DMS79 (cell line): Measurements from ENCODE around the gene BMPR1A.
"Not testable (repeated sequence)": the region's sequence is repeated elsewhere in the genome, so short reads cannot be mapped to it uniquely, and the experiment has no call there.

Experiments
- DNase-seq: peaks from one replicate; lab custom pipeline; 2025; lab: John Stamatoyannopoulos, UW

The BMPR1A gene

DNA sequence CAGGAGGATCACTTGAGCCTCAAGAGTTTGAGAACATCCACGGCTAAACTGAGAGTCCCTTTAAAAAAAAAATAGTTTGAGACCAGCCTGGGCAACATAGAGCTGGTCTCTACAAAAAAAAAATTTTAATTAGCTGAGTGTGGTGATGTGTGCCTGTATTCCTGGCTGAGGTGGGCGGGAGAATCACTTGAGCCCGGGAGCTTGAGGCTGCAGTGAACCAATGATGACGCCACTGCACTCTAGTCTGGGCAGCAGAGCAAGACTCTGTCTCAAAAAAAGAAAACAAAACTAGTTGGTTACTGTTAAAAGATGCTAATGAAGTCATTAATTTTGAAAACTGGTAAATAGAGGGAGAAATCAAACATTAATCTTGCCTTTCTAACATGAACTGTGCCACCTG lies 124.6 kb downstream of the BMPR1A start:
- no peak for DNase-seq

DNA sequence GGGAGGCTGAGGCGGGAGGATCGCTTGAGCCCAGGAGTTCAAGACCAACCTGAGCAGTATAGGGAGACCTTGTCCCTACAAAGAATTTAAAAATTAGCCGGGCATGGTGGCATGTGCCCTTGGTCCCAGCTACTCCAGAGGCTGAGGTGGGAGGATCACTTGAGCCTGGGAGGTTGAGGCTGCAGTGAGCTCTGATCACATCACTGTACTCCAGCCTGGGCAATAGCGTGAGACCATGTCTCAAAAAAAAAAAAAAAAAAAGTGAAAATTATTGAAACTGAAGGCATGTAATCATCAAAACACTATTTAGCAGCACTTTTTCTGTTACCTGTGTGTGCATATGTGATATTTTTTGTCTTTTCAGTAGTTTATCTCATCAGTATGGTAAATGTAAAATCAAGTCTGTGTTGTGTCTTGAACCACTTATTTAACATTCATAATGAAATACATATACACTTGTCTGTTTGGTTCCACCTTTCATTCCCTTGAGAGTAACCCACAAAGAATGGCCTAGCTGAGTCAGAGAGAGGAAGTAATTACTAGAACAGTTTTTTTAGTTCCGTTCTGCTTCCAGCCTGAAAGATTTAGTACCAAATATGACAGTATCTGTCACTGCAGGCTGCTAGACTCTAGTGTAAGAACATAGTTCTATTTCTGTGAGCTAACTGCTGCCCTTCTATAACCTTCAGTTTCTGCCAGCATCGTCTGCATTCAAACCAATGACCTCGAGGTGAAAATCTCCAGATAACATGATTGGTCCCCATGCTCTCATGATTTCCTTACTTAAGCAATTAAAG lies 132.4 kb downstream of the BMPR1A start:
- DNase-seq: no peak

DNA sequence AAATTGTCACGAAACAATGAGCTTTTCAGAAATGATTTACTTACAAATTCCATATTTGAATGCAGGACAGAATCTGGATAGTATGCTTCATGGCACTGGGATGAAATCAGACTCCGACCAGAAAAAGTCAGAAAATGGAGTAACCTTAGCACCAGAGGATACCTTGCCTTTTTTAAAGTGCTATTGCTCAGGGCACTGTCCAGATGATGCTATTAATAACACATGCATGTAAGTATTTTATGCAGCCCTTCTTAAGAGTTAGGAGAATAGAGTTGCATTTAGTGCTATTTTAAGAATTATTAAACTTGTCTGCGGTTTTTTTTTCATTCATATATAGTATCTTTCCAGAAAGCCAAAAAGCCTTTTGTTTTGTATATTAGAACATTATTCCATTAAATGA lies 133.6 kb downstream of the BMPR1A start:
- DNase-seq: no peak

DNA sequence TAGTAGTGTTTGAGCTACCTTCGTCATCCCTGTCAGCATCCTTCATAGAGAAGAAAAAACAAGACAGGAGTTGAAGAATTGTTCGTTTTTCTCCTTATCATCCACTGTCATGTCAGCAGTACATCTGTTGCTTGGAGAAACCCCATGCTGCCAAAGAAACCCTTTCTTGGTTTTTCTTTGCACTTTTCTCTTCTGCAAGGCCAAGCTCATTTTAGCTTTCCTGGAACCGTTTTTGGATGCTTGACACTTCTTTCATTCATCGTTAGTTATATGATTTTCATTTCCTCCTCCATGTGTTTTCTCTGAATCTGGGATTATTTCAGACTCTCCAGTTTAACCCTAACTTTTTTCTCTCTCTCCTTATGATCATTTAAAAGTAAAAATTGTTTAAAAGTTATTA lies 142.1 kb downstream of the BMPR1A start:
- no peak for DNase-seq

DNA sequence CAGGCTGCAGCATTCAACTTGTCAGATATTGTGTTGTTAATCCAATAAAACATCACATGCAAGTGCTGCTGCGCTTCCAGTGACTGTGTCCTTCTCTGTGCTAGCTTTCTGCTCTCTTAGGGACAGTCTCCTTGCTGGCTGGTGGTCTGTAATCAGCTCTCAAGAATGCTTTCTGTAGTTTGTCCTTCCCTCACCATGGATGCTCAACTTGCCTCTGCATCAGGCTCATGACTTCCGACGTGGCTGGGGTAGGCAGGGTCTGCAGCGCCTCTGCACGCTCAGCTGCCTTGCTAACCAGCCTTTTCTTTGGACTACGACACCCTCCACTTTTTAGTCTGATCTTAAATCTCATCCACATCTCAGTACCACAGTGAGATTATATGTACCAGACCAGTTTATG lies 142.7 kb downstream of the BMPR1A start:
- no peak for DNase-seq

DNA sequence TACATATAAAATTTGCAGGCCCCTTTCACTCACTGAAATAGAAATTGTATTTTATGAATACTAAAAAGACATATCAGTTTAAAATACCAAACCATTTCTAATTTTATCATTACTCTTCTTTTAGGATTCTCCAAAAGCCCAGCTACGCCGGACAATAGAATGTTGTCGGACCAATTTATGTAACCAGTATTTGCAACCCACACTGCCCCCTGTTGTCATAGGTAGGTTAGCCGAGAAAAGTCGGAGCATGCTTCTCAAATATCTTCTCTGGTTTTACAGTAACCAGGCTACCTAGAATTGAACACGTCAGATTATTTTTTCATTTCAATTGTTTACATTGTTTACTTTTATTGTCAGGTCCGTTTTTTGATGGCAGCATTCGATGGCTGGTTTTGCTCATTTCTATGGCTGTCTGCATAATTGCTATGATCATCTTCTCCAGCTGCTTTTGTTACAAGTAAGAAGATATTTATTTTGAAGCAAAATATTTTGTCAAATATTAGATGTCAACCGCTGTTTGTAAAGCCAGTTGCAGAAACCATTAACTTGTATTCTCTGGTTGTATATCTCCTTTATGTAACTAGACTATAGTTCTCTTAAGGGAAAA lies 143.4 kb downstream of the BMPR1A start:
- no peak for DNase-seq

DNA sequence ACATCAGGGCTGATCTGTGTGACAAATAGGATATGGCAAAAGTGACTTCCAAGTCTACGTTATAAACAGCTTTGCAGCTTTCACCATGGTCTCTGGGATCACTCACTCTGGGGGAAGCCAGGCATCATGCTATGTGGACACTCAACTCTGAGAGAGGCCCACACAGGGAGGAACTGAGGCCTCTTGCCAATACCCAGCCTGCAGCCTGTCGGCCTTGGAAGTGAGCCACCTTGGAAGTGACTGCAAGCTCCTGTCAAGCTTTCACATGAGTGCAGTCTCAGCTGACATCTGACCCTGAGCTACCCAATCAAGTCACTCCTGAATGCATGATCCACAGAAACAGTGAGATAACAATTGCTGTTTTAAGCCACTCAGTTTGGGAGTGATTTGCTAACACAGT lies 144.5 kb downstream of the BMPR1A start:
- DNase-seq: no peak

DNA sequence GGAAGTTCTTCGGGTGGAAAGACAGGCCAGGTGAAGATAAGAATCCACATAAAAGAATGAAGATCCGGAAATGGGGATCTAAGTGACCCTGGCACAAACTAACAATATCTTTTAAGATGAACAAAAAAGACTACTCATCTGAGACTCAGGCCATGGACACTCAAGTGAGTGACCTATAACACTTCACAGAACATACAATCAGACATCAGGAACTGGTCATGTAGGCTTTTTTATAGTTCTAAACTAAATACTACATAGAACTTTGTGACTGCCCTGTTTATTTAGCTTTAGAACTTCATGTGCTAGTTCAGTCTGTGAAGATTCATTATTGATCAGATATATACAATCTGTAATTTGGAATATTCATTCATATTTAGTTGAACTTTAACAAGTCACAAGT lies 148.2 kb downstream of the BMPR1A start:
- DNase-seq: no peak

DNA sequence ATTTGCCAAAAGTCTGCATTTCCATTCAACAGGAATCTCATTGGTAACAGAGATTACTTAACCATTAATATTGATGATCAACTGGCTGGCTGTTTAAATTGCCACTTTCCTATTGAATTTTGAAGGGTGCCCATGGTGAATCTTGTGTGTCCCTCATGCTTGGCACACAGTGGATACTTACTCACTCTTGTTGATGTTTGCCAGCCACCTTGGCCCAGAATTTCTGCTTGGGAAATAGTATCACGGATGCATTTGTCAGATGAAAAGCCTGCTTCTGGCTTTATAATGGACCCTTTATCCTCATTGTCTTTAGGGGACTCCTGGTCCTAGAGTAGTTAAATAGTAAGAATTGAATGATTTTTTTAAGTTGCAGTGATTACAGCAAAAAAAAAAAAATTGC lies 149.0 kb downstream of the BMPR1A start:
- DNase-seq: no peak

DNA sequence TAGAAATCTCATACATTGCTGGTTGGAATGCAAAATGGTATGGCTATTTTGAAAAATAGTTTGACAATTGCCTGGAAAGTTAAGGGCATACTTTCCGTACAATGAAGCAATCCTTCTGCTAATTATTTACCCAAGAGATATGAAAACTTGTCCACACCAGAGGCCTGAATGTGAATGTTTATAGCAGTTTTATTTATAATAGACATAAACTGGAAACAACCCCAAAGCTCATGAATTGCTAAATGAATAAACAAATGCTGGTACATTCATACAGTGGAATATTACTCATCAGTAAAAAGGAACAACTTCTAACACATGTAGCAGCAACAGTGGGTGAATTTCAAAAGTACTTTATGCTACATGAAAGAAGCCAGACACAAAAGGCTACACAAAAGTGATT lies 158.3 kb downstream of the BMPR1A start:
- DNase-seq: no peak

DNA sequence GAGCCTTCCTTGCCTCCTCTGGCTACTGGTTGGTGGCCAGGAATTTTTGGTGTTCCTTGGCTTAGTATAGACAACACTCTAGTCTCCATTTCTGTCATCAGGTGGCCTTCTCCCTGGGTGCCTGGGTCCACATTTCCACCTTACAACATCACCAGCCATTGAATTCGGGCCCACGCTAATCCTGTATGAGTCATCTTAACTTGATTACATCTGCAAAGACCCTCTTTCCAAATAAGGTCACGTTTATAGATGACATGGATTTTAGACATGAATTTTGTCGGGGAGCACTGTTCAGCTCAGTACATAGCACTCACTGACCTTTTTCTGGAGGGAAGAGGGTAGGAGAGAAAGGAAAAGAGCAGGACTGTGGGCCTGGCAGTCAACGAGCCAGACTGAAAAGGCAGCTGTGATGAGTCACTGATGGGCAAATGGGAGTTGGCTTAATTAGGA lies 161.6 kb downstream of the BMPR1A start:
- no peak for DNase-seq

DNA sequence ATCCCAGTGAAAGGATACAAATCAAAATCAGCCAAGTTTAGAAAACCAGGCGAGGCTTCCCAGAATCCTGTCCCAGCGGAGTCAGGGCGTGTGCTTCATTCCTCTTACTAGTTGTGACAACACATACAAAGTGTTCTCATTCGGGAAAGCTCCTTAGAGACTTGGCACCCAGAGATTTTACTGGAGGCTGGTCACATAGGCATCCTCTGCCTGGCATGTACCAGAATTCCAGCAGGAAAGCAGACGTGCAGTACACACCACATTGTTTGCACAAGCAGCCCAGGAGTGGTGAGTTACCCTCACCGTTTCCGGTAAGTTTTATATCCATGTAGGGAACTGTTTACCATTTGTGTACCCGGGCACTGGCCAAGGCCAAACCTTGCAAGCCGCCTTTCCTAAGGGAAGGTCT lies 166.1 kb downstream of the BMPR1A start:
- no peak for DNase-seq

DNA sequence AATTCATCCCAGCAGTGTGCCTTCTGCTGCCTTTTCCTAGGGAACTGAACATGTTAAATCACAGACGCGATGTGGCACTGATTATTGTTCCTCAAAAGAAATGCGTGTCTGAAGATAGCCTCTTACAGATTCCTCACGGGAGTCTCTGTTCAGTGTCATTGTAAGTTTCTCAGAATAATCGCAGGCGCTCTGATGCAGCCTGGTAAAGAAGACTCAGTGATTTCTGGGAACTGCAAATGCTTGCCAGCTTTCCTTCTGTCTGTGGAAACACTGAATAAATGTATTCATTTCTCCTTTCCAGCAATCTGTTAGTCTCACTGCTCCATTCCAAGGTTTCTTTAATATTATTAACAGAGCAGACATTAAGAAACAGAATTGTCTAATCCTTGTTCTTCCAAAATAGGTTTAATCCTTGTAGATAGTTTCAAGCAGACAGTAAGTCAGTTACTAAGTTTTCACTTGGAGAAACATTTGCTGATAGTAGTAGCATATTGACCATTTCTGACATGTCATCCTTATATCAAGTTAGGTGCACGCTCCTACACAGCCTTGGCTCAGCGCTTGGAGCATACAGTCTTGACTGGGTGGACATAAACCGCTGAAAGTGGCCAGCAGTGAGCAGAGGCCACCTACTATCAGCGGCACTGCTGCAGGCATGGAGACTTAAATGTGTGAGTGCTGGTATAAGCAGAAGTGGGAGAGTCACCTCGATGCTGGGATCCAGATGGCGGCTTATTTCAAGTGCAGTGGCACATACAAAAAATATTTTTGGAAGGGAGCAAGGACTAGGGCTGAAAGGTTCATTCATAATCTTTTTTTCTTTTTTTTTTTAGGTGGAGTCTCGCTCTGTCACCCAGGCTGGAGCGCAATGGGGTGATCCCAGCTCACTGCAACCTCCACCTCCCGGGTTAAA lies 173.3 kb downstream of the BMPR1A start:
- DNase-seq: no peak

DNA sequence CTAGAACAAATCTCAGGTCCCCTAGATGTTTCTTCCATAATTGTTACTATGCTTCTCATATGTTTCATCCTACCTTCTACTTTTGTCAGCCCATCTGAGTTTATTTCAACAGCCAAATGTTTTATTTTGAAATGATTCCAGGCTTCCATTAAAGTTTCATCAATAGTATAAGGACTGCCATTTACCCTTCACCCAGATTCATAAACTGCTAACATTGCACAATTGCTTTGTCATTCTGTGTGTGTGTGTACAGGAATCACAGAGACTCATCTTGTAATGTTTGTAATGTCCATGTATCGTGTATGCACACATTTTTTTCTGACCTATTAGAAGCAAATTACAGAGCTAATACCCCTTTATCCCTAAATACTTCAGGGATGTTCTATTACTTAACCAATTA lies 175.5 kb downstream of the BMPR1A start:
- DNase-seq: no peak

DNA sequence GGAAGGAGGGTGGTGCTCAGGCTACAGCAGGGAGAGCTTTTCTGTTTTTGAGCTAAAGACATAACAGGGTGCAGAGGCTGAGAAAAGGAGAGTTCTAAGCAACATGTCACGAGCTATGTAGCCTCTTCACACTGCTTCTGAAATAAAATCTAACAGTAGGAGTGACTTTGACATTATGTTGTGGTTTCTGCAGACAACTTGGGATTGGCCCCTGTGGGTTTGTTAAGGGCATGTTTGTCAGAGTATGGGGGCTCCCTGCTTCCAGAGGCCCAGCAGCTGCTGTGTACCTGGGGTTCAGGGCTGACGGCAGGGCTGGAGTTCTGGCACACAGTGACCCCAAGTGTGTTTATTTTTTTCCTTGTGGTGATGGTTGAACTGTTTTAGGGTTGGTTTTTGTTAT lies 176.3 kb downstream of the BMPR1A start:
- no peak for DNase-seq

DNA sequence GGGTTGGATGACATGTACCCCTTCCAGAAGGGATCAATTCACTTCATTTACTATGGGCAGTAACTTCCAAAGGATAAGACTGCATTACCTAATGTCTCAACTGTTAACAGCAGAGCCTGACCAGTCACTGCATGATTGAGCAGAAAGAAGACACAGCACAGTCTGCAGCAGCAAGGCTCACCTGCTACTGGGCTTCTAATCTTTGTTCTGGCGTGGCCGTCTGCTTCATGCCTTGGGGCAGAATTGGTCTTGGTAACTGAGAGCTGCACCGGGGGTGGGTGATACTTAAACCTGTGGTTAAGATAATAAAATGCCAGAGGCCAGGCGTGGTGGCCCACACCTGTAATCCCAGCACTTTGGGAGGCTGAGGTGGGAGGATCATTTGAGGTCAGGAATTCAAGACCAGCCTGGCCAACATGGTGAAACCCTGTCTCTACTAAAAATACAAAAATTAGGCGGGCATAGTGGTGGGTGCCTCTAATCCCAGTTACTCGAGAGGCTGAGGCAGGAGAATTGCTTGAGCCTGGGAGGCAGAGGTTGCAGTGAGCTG lies 177.8 kb downstream of the BMPR1A start:
- DNase-seq: not testable (repeated sequence)

DNA sequence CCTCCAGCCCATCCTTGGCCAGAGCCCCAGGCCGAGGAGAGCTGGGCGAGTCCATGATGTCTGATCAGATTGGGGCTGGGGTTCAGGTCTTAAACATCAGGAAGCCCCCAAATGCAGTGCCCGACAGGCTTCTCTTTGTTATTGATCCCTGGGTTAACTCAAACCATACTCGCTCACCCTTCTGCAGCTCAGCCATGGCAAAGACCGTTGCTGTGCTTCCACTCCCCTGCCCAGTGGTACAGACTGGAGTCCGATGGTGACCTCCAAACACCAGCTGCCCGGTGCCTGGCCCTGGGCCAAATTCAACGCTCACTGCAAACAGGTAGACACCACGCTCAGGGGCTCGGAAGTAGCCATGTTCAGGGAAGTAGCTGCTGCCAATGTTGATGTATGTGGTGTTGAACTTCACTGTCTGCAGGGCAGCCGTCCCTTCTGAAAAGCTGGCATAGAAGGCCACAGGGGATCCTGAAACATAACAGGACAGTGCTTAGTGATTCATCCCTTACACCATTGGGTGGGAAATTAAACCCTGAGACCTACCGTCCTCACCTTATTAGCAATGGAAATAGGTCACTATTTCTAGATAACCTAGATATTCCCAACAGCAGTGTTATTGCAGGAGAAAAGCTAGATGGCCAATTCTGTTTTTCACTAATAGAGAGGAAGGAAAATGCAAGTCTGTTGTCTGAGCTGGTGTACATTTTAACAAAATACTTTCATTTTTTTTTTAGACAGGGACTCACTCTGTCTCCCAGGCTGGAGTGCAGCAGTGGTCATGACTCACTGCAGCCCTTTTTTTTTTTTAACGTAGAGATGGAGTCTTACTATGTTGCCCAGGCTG lies 180.5 kb downstream of the BMPR1A start:
- no peak for DNase-seq

DNA sequence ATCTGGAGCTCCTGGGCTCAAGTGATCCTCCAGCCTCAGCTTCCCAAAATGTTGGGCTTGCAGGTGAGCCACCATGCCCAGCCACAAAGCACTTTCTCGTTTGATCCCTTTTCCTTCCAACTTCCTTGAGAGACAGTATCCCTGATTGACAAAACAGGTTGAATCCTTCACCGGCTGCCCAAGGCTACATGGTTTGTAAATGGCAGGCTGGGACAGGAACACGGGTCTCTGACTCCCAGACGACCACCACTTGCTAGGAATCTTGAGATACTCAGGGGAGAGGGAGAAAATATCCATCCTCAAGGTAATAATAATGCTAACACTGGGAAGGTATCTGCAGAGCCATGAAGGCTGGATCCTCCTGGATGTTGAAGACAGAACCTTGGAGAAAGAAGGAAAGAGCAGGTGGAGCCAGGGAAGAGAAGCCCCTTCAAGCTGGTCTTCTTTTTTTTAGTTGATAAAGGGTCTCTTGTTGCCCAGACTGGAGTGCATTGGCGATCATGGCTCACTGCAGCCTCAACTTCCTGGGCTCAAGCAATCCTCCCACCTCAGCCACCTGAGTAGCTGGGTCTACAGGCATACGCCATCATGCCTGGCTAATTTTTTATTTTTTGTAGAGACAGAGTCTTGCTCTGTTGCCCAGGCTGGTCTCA lies 181.2 kb downstream of the BMPR1A start:
- no peak for DNase-seq

DNA sequence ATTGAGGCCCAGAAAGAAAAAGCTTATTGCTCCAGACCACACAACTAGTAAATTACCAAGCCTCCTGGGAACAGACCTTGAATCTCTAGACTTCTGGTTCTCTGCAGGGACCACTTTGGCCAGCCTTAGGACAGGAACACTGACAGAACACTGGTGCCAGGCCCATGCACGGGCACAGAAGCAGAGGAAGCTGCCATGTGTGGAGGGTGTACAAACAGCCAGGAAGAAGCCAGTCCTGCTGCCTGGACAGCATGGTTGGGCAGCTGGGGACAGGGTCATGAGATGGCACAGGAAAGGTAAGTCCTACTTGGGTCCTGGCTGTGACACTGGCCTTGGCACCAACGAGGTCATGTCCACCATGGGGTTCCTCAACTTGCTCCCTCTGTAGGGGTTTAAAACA lies 181.8 kb downstream of the BMPR1A start:
- no peak for DNase-seq

DNA sequence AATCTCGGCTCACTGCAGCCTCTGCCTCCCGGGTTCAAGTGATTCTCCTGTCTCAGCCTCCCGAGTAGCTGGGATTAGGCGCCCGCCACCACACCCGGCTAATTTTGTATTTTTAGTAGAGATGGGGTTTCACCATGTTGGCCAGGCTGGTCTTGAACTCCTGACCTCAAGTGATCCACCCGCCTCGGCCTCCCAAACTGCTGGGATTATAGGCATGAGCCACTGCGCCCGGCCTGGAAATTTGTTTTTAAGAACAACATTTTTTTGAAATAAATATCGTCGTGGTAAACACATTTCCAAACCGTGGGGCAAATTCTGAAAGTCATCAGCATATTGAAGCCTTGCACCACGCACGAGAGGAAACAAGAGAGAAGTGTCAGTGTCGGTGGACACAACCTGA lies 183.7 kb downstream of the BMPR1A start:
- DNase-seq: not testable (repeated sequence)

DNA sequence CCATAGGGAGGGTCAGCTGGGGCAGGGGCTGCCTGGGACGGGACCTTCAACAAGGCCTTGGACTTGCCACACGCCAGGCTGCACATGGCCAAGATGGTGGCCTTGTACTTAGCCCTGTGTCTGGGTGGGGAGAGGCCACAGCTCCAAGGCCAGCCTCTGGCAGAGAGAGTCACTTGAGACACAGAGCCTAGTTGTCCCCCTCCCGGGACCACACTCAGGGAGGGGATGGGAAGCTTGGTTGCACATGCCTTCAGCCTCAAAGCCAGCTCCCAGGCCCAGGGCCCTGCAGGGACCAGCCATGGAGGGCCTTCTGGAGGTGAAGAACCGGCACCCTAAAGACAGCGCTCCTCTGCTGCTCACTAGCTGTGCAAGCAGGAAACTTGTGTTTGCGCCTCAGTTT lies 184.3 kb downstream of the BMPR1A start:
- DNase-seq: no peak
